ENCODE measurements around the gene SUOX.
"Not testable (repeated sequence)": the region's sequence is repeated elsewhere in the genome, so short reads cannot be mapped to it uniquely, and the experiment has no call there.

The SUOX gene

DNA sequence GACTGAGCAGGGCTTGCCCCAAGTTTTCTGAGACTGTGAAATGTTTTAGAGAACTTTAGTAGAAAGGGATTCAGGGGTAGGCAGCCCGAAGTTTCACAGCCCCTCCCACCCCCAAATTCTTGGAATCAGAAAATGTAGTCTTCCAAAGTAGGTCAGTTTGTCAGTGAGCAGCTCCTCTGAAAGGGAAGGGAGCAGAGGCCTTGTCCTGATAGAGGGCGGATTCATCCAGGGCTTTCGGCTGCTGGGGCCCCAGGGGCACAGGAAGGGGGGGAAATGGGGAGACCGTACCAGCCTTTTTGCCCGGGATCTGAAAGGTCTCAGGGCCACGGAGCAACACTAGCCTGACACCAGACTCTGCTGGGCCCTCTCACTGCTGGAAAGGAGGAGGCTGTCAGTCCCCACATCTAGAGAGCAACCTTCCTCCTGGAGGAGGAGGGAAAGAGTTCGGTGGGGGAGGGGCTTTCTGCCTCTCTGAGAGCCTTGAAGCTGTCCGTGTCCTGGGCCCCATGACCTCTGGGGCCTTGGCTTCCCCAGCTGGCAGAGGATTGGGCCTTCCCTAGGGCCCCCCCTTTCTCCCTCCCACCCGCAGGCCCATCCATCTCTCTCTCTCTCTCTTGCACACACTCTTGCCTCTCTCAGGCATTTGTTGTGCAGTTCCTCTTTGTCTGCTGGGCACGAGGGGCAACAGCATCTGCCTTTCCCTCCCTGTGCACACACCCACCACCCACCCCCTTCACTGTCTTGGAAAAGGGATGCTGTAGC lies 23.5 kb downstream of the SUOX start, which contains the start of gene IKZF4:
Gene IKZF4 (plus strand): TSS at position 621 of the 762 bp plus-strand sequence. CDS start 451 bp downstream, outside the sequence.
- peak; percentile 57 for DNase-seq (ENCODE audit: low read depth, low spot score)

DNA sequence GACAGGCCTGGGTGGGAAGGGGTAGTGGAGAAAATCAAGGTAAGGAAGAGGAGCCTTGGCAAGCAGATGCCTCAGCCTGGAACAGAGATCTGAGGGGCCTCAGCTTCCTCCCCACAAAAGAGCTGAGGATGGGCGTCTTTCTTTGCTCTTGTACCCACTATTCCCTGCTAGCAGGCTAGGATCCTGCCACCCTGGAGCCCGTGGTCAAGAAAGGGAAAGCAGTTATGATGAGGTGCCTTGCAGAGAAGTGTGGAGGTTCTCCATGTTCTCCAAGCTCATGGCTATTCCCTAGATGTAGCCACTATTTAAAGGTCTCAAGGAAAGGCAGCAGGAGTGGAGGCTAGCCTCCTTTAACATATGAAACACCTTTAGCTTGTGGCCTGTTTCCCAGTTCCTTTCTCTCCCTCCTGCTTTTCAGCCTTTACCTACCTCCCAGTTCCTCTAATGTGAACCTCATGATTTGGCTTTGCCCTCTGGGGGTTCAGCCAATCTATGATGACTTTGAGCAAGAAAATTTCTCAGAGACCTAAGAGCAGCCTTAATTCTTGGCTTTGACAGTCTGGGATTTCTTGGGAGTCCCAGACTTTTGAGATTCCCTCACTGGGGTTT lies 24.9 kb downstream of the SUOX start:
- DNase-seq (ENCODE audit: low read depth, low spot score) = peak; percentile 26

DNA sequence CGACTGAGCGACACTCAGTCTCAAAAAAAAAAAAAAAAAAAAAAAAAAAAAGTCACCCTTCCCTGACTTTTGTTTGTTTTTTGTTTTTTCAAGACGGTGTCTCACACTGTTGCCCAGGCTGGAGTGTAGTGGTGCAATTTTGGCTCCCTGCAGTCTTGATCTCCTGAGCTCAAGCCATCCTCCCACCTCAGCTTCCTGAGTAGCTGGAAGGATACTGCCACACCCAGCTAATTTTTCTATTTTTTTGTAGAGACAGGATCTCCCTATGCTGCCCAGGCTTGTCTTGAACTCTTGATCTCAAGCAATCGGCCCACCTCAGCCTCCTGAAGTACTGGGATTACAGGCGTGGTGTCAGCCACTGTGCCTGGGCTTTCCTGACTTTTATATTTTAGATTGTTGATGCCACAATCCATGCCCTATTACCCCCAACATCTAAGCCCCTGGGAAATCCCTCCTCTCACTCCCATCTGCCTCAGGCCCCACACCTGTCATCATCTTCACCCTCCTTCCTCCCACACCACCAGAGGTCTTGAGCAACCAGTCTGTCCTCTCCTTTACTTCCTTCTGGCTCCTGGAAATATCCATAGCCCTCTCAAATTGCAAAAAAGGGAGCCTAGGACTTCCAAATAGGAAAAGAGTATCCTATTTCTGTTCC lies 31.6 kb downstream of the SUOX start:
- DNase-seq (ENCODE audit: low read depth, low spot score) = no peak

DNA sequence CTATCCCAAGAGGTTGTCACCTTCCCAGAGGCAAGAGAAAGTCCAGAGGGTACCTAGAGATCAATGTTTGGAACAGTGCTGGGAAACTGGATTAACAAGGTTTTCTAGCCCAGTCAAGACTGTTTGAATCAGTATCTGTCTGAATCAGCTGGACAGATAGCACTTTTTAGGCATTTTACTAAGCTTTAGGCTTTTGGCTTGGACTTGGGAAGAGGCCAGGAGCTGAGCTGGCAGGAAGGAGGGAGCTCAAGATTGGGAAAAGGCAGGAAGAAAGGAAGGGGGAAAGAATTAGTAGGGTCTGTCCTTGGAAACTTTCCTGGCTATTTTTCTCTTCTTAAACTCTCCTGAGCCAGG lies 32.1 kb downstream of the SUOX start:
- DNase-seq (ENCODE audit: low read depth, low spot score) = peak; percentile 43

DNA sequence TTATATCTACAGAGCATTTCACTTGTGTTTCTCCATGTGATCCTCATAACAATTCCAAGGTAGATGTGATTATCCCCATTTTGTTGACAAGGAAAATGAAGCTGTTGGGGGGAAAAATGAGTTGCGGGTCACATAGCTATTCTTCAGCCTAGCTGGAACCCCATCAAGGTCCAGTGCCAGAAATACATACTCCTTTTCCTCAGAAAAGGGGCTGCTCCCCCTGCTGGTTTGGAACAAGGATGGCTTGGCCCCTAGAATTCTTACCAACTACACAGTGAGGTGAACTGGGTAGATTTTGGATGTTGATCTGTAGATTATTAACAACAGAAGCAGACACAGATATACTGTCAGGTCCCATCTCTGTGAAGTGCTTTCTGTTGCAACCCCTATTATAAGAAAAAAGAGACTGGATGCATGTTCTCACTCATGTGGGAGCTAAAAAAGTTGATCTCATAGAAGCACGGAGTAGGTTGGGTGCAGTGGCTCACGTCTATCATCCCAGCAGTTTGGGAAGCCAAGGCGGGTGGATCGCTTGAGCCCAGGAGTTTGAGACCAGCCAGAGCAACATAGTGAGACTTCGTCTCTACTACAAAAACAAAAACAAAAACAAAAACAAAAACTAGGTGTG lies 32.7 kb downstream of the SUOX start:
- peak; percentile 73 for DNase-seq (ENCODE audit: low read depth, low spot score)

DNA sequence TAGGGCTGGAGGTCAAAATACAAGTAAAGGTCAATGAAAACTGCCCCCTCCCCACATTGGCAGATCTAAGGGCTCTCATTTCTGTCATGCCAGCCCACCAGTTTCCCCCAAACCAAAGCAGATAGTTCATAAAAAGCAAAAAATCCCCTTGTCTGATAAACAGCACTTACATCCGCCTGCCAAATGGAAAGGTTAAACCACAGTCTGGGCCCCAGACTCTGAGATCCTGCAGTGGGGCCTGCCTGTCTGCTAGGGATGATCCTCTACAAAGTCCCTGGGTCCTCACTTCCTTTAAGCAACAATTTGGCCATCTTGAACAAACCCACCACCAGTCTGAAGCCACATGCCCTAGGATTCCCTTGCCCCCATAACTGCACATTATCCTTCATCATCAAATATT lies 34.9 kb downstream of the SUOX start:
- no peak for DNase-seq (ENCODE audit: low read depth, low spot score)

DNA sequence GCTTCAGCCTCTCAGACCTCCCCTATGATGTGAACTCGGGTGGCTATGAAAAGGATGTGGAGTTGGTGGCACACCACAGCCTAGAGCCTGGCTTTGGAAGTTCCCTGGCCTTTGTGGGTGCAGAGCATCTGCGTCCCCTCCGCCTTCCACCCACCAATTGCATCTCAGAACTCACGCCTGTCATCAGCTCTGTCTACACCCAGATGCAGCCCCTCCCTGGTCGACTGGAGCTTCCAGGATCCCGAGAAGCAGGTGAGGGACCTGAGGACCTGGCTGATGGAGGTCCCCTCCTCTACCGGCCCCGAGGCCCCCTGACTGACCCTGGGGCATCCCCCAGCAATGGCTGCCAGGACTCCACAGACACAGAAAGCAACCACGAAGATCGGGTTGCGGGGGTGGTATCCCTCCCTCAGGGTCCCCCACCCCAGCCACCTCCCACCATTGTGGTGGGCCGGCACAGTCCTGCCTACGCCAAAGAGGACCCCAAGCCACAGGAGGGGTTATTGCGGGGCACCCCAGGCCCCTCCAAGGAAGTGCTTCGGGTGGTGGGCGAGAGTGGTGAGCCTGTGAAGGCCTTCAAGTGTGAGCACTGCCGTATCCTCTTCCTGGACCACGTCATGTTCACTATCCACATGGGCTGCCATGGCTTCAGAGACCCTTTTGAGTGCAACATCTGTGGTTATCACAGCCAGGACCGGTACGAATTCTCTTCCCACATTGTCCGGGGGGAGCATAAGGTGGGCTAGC lies 37.7 kb downstream of the SUOX start:
- DNase-seq (ENCODE audit: low read depth, low spot score) = no peak

DNA sequence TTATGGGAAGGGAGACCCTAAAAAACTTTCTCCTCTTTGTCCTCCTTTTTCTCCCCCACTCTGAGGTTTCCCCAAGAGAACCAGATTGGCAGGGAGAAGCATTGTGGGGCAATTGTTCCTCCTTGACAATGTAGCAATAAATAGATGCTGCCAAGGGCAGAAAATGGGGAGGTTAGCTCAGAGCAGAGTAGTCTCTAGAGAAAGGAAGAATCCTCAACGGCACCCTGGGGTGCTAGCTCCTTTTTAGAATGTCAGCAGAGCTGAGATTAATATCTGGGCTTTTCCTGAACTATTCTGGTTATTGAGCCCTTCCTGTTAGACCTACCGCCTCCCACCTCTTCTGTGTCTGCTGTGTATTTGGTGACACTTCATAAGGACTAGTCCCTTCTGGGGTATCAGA lies 40.1 kb downstream of the SUOX start:
- DNase-seq (ENCODE audit: low read depth, low spot score) = no peak

DNA sequence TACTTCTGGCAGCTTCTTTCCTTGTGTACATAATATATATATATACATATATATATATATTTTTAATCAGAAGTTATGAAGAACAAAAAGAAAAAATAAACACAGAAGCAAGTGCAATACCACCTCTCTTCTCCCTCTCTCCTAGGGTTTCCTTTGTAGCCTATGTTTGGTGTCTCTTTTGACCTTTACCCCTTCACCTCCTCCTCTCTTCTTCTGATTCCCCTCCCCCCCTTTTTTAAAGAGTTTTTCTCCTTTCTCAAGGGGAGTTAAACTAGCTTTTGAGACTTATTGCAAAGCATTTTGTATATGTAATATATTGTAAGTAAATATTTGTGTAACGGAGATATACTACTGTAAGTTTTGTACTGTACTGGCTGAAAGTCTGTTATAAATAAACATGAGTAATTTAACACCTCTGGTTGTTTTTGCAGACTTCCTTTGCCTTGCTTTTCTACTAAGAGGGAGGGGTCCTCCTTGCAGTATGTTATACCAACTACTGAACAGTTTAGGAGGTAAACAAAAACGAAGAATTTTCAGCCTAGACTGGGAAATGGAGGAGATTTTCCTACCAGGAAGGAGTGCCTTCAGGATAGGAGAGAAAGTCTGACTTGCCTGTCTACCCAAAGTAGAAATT lies 41.1 kb downstream of the SUOX start:
- DNase-seq (ENCODE audit: low read depth, low spot score) = no peak

DNA sequence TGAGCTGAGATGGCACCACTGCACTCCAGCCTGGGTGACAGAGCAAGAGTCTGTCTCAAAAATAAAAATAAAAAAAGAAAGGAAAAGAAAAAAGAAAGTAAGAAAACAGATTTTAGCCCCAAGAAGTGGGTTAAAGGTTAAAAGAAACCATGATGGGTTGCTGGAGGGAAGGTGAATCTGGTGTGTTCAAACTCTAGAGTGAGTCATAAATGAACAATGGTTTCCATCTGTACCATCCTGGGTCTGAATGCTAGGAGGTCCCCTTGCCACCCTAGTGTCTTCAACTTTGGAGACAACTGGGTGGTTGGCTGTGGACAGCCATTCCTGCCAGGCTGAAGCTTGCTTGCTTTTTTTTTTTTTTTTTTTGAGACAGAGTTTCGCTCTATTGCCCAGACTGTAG lies 43.1 kb downstream of the SUOX start:
- DNase-seq (ENCODE audit: low read depth, low spot score) = no peak

DNA sequence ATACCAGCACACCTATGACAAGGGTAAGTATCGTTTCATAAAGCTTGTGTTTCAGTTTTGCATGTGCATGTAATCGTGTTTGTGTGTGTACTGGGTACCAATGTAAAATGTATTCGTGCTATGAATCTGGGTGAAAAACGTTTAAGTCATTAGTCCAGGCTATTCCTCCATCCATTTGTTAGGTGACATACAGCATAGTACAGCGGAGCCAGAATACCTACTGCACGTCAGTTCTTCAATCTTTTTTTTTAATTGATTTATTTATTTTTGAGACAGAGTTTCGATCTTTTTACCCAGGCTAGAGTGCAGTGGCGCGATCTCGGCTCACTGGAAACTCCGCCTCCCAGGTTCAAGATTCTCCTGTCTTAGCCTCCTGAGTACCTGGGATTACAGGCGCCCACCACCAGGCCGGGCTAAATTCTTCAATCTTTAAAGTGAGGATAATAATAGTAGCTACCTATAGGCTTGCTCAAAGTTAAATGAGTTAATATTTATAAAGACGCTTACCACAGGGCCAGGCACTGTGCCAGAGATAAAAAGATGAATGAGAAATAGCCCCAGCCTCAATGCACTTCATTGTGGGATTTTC lies 44.0 kb downstream of the SUOX start:
- DNase-seq (ENCODE audit: low read depth, low spot score) = no peak

DNA sequence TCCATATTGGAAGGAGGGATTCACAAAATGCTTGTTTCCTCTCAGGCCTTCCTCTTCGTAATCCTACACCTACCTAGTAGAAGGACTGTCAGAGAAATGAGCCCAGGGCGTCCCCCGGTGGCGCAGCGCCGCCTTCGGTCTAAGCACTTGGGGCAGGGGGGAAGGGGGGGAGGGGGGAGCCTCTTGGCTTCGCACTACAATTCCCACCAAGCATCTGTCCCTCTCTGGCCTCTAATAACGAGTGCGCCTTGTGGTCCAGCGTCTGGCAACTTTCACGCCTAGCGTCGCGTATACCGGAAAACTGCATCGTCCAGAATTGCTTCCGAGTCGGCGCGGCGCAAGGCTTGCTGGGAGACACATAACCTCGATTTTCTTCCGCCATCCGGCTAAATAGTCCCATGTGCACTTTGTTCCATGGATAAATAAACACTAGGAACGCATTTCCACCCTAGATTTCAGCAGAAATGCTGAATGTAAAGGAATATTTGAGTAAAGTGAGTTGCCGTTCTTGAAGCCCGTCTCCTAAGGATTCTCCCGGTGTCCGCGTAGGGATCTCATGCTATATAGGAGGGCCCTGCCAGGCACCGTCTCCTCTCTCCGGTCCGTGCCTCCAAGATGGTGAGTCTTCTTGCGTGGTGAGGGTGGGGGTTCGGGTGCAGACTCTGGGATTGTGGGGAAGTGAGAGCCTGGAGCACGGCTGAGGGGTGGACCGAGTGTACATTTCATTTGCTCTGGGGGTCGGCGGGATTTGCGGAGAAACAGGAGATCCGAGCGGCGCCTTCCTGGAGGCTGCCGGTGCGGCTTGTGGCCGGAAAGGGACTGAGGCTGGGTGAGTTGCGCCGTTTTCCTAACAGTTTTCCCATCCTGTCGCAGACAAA lies 44.7 kb downstream of the SUOX start, which contains the start of gene RPS26:
Gene RPS26 (plus strand): TSS at position 367 of the 878 bp plus-strand sequence. CDS start 249 bp downstream, at position 616.
- DNase-seq (ENCODE audit: low read depth, low spot score) = peak; percentile 99

DNA sequence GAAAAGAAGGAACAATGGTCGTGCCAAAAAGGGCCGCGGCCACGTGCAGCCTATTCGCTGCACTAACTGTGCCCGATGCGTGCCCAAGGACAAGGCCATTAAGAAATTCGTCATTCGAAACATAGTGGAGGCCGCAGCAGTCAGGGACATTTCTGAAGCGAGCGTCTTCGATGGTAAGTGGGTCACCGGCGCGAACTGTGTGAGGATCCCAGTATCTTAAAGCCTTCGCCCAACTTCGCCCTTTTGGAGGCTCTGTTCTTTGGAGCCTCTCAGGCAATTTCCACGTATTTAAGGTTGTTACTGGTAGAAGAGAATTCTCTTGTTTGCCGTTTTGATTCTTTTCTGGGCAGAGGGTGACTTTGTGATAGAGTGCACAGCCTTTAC lies 45.3 kb downstream of the SUOX start:
- not testable (repeated sequence) for DNase-seq (ENCODE audit: low read depth, low spot score)

DNA sequence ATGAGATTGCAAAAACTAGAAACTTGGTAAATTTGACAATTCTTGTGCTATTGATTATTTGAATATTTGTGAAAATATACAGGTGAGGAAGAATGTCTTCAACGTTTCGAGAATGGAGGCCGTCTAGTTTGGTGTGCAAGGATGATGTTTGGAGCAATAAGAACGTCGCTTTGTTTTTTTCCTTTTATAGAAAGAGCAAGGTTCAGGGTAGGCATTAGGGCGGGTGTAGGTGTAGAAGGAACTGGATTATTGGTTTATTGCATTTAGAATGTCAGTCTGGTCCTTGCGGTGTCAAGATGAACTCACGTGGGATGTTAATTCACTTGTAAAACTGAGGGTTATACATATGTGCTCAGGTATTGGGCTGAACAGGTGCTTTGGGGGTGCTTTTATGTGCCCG lies 45.8 kb downstream of the SUOX start:
- no peak for DNase-seq (ENCODE audit: low read depth, low spot score)

DNA sequence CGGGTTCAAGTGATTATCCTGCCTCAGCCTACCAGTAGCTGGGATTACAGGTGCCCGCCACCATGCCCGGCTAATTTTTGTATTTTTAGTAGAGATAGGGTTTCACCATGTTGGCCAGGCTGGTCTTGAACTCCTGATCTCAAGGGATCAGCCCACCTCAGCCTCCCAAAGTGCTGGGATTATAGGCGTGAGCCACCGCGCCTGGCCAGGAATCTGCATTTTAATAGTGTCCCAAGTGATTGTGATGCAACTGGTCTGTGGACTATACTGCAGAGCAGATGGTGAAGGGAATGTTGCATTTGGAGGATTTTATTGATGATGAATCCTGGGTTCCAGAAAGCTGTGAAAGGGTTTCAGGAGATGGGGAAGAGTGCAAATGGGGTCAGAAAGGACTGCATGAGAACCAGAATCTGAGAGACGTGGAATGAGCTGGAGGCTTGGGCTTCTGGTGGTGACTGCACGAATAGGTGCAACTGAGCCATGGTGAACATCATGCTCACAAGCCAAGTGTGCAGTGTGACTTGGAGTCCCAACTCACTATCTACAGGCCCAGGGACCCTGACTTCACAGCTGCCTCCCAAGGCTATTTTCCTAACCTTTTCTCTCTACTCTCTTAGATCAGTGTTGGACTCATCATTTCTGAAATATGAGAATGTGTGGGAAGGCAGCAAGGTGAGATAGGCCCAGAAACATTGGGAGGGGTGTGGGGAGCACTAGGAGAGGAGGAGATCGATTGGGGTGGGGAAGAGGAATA lies 49.1 kb downstream of the SUOX start:
- DNase-seq (ENCODE audit: low read depth, low spot score) = no peak

DNA sequence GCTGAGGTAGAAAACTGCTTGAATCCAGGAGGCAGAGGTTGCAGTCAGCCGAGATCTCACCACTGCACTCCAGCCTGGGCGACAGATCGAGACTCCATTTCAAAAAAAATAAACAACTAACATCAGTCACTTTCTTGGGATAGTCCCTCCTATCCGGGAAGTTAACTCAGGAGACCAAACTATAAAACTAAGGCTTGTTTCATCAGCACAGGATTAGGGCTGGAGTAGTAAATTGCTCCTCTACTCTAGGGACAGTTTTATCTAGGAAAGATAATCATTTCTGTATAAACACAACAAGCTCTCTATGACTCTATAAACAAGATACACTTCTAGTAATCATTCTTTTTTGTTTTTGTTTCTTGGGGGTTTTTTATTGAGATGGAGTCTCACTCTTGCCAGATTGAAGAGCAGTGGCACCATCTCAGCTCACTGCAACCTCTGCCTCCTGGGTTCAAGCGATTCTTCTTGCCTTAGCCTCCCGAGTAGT lies 56.4 kb downstream of the SUOX start:
- no peak for DNase-seq (ENCODE audit: low read depth, low spot score)

All from astrocyte of the hippocampus (primary cell).